ENCODE data around the gene COL15A1.

DNA sequence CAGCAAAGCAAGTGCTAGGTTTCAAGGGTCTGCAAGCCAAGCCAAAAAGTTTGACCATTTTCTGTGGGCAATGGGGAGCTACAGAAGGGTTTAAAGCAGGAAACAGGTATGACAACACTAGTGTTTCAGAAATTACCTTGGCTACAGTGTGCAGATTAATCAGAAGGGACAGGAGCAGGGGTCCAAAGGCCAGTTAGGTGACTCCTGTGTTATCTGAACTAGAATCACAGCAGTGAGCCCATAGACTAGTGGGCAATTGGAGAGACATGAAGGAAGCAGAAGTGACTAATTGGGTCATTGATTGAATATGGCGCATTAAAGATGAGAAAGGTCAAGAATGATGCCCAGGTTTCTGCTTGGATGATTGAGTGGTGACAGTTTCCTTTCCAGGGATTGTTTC, 119.8 kb downstream of the COL15A1 start:
- no peak for TF ChIP-seq YY1 (IDR thresholded peaks at IDR 0.05; ENCODE audit: insufficient read depth, insufficient read length)
- no peak for TF ChIP-seq ZNF274 (IDR thresholded peaks at IDR 0.05; ENCODE audit: low read depth, low read length)
